Spleen (tissue), 7 donors: ENCODE results near the gene RAI14.

Experiments used
- CTCF ChIP-seq, 11 experiments: fragments of 200-600 bp in 7 of 11; fragments of 450-650 bp in 4 of 11; sonication (generic) in 4 of 11; IDR thresholded peaks in 8 of 11; conservative IDR thresholded peaks in 3 of 11; 1 replicate in 7 of 11; 2 replicates in 4 of 11; pipeline versions ENCODE4 v1.4.0 to v1.8.0; 2016 to 2021; ENCODE audit warnings: antibody characterized with exemption in 11 of 11, inconsistent platforms in 4 of 11, mild to moderate bottlenecking in 1 of 11
- POLR2A ChIP-seq, 3 donors: fragments of 450-650 bp; IDR thresholded peaks; one replicate each; pipeline ENCODE4 v1.5.1; 2017; ENCODE audit warnings: antibody characterized with exemption in 3 of 3, mild to moderate bottlenecking in 1 of 3
- POLR2AphosphoS5 ChIP-seq, 3 donors: sonication (generic); formaldehyde crosslinking; IDR thresholded peaks; one replicate each; pipeline ENCODE4 v1.5.1; 2017; ENCODE audit warnings: antibody characterized with exemption in 3 of 3
- donor health status: DM: no; HTN: no; CAD: no; lungs with moderate emphysema.
- donor health status: DM: no; HTN: no; CAD: no.
- donor health status: DM: no; HTN: no; CAD: no.

- TF ChIP-seq POLR2A (IDR thresholded peaks at IDR 0.05) (no peak), POLR2AphosphoS5 (IDR thresholded peaks at IDR 0.05) (no peak), CTCF (IDR thresholded peaks at IDR 0.05 in 8 of 11, conservative IDR thresholded peaks at IDR 0.05 in 3 of 11) (no peak)
Observed at GRCh38 chr5:34835664-34836063, 179.5 kb downstream of the RAI14 start.
